SJCRH30 (cell line): Measurements from ENCODE around the gene GRHL1. TPM values are rescaled to one million over a fixed set of nuclear protein-coding genes. Genes with fewer than 3 reads are reported as not detected.
"Not testable (repeated sequence)": the region's sequence is repeated elsewhere in the genome, so short reads cannot be mapped to it uniquely, and the experiment has no call there.

Experiments
- DNase-seq, 2 experiments: peaks; one replicate each; pipeline ENCODE4 v3.0.0-alpha.2; 2015 to 2020
- H3K27ac ChIP-seq: fragments of 250-450 bp; sonication (Bioruptor Pico); 2 replicates; pipeline ENCODE4 v1.5.1; 2020; ENCODE audit warnings: mild to moderate bottlenecking, moderate library complexity
- H3K27me3 ChIP-seq: fragments of 250-450 bp; sonication (Bioruptor Pico); 2 replicates; pipeline ENCODE4 v1.5.1; 2020; ENCODE audit warnings: mild to moderate bottlenecking, moderate library complexity
- H3K36me3 ChIP-seq: fragments of 250-450 bp; sonication (Bioruptor Pico); 2 replicates; pipeline ENCODE4 v1.5.1; 2020; ENCODE audit warnings: mild to moderate bottlenecking, moderate library complexity
- H3K4me1 ChIP-seq: fragments of 250-450 bp; sonication (Bioruptor Pico); 2 replicates; pipeline ENCODE4 v1.5.1; 2020; ENCODE audit warnings: mild to moderate bottlenecking, moderate library complexity
- H3K4me3 ChIP-seq: fragments of 250-450 bp; sonication (Bioruptor Pico); 2 replicates; pipeline ENCODE4 v1.5.1; 2020; ENCODE audit warnings: mild to moderate bottlenecking, moderate library complexity
- H3K9me3 ChIP-seq: fragments of 250-450 bp; sonication (Bioruptor Pico); replicated peaks from 2 replicates; pipeline ENCODE4 v1.5.1; 2020; ENCODE audit warnings: mild to moderate bottlenecking, moderate library complexity
- total RNA-seq: library from RNA; depleted of rRNA; stranded (reverse); fragments of >200 nt; shearing (Covaris generic); gene quantifications from 2 replicates; pipeline ENCODE4 v1.2.3, GENCODE V29; 2014

The GRHL1 gene
- total RNA-seq, 1 experiment from 2014 or later = 0.79 TPM

- no peak overlapping the region for H3K4me3 ChIP-seq
- no peak overlapping the region for H3K27ac ChIP-seq
- no peaks in the 10 kb centered on the region for H3K36me3 ChIP-seq
- H3K27me3 ChIP-seq = peaks cover 3% of the 10 kb centered on the region; the same call in 1 of the 2 replicates
- no peaks in the 10 kb centered on the region for H3K9me3 ChIP-seq
- DNase-seq = no peak
- peaks cover 8% of the 10 kb centered on the region for H3K4me1 ChIP-seq
These were observed 52.0 kb downstream of the GRHL1 start for GRCh38 chr2:10003206-10004125.

- no peak overlapping the region for H3K27ac ChIP-seq
- H3K4me1 ChIP-seq = peaks cover 8% of the 10 kb centered on the region
- H3K36me3 ChIP-seq = no peaks in the 10 kb centered on the region
- no peak overlapping the region for H3K4me3 ChIP-seq
- DNase-seq = no peak
- no peaks in the 10 kb centered on the region for H3K9me3 ChIP-seq
- H3K27me3 ChIP-seq = peaks cover 3% of the 10 kb centered on the region; the same call in 1 of the 2 replicates
These were observed 52.9 kb downstream of the GRHL1 start for GRCh38 chr2:10004401-10004800.

- no peak overlapping the region for H3K27ac ChIP-seq
- H3K27me3 ChIP-seq = peaks cover 3% of the 10 kb centered on the region; the same call in 1 of the 2 replicates
- no peak for DNase-seq
- H3K4me3 ChIP-seq = no peak overlapping the region
- H3K9me3 ChIP-seq = no peaks in the 10 kb centered on the region
- no peaks in the 10 kb centered on the region for H3K36me3 ChIP-seq
- peaks cover 8% of the 10 kb centered on the region for H3K4me1 ChIP-seq
These were observed 53.3 kb downstream of the GRHL1 start for GRCh38 chr2:10004836-10005235.

GRCh38 chr2:10005461-10006235 is 54.2 kb downstream of the GRHL1 start:
- H3K36me3 ChIP-seq = no peaks in the 10 kb centered on the region
- H3K27me3 ChIP-seq = peaks cover 3% of the 10 kb centered on the region; the same call in 1 of the 2 replicates
- peaks cover 8% of the 10 kb centered on the region for H3K4me1 ChIP-seq
- H3K27ac ChIP-seq = no peak overlapping the region
- H3K9me3 ChIP-seq = no peaks in the 10 kb centered on the region
- H3K4me3 ChIP-seq = no peak overlapping the region
- DNase-seq = no peak

- DNase-seq = no peak
- peaks cover 3% of the 10 kb centered on the region; the same call in 1 of the 2 replicates for H3K27me3 ChIP-seq
- no peaks in the 10 kb centered on the region for H3K9me3 ChIP-seq
- no peak overlapping the region for H3K27ac ChIP-seq
- no peaks in the 10 kb centered on the region for H3K36me3 ChIP-seq
- peaks cover 8% of the 10 kb centered on the region for H3K4me1 ChIP-seq
- H3K4me3 ChIP-seq = no peak overlapping the region
These were observed 55.0 kb downstream of the GRHL1 start for GRCh38 chr2:10006236-10007161.

GRCh38 chr2:10007435-10007834 is 55.9 kb downstream of the GRHL1 start:
- Histone ChIP-seq H3K4me1 (peaks cover 8% of the 10 kb centered on the region), H3K4me3 (no peak overlapping the region), H3K9me3 (no peaks in the 10 kb centered on the region), H3K27me3 (peaks cover 3% of the 10 kb centered on the region; the same call in 1 of the 2 replicates), H3K36me3 (no peaks in the 10 kb centered on the region), H3K27ac (no peak overlapping the region)
- no peak for DNase-seq

GRCh38 chr2:10007921-10008808 is 56.7 kb downstream of the GRHL1 start:
- Histone ChIP-seq H3K9me3 (no peaks in the 10 kb centered on the region), H3K36me3 (no peaks in the 10 kb centered on the region), H3K4me1 (peaks cover 8% of the 10 kb centered on the region), H3K27ac (no peak overlapping the region), H3K27me3 (peaks cover 3% of the 10 kb centered on the region; the same call in 1 of the 2 replicates), H3K4me3 (no peak overlapping the region)
- no peak for DNase-seq

- Histone ChIP-seq H3K27me3 (peaks cover 3% of the 10 kb centered on the region; the same call in 1 of the 2 replicates), H3K36me3 (no peaks in the 10 kb centered on the region), H3K4me1 (peaks cover 8% of the 10 kb centered on the region), H3K27ac (no peak overlapping the region), H3K9me3 (no peaks in the 10 kb centered on the region), H3K4me3 (no peak overlapping the region)
- no peak for DNase-seq
These were observed 57.3 kb downstream of the GRHL1 start for GRCh38 chr2:10008809-10009176.

- H3K27me3 ChIP-seq = peaks cover 3% of the 10 kb centered on the region; the same call in 1 of the 2 replicates
- H3K27ac ChIP-seq = no peak overlapping the region
- no peak overlapping the region for H3K4me3 ChIP-seq
- no peak for DNase-seq
- H3K4me1 ChIP-seq = peaks cover 8% of the 10 kb centered on the region
- no peaks in the 10 kb centered on the region for H3K36me3 ChIP-seq
- no peaks in the 10 kb centered on the region for H3K9me3 ChIP-seq
These were observed 57.8 kb downstream of the GRHL1 start for GRCh38 chr2:10009271-10009810.

GRCh38 chr2:10009811-10010781 is 58.6 kb downstream of the GRHL1 start:
- peaks cover 3% of the 10 kb centered on the region; the same call in 1 of the 2 replicates for H3K27me3 ChIP-seq
- no peak overlapping the region for H3K27ac ChIP-seq

GRCh38 chr2:10010861-10011605 is 59.5 kb downstream of the GRHL1 start:
- H3K4me1 ChIP-seq, DNase-seq, H3K9me3 ChIP-seq, H3K4me3 ChIP-seq, H3K36me3 ChIP-seq, H3K27ac ChIP-seq, H3K27me3 ChIP-seq: not testable (repeated sequence)

More at GRCh38 chr2:10009811-10010781, 58.6 kb downstream of the GRHL1 start:
- no peaks in the 10 kb centered on the region for H3K9me3 ChIP-seq
- no peak overlapping the region for H3K4me3 ChIP-seq
- DNase-seq = no peak
- H3K36me3 ChIP-seq = no peaks in the 10 kb centered on the region
- peaks cover 8% of the 10 kb centered on the region for H3K4me1 ChIP-seq
